ENCODE measurements around the gene AVEN. TPM values are rescaled to one million over a fixed set of nuclear protein-coding genes. Genes with fewer than 3 reads are reported as not detected.
"Not testable (repeated sequence)": the region's sequence is repeated elsewhere in the genome, so short reads cannot be mapped to it uniquely, and the experiment has no call there.

AVEN gene
- total RNA-seq, 3 donors from 2014 or later (not counting 1 experiment from before 2014, with no cell fraction given) = 9.8 to 11.8 (median 9.9) TPM

DNA sequence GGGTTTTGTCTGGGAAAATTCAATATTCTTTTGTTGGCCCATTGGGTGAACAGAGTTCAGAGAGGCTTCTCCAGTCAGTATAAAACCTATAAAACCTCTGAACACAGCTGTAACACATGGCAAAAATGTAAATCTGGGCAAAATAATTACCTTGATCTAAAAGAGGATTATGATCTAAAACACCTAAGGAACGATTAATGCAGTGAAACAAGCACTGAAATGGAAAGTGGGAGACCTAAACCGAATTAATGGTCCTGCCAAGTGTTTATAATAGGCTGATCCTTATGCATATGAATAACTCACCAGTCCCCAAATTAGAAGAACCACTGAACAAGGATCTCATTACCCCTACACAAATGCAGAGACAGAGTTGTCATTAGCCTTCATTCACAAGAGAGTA is 32.6 kb downstream of the AVEN start:
- no peaks in the 10 kb centered on the region for H3K36me3 ChIP-seq (ENCODE audit: control insufficient read depth, insufficient read depth, low read length)
- Mint-ChIP-seq H3K4me1 (no peaks in the 10 kb centered on the region), H3K36me3 (no peaks in the 10 kb centered on the region), H3K27me3 (ENCODE audit: low read depth in 2 of 2) (no peaks in the 10 kb centered on the region), H3K4me3 (no peak overlapping the region), H3K9me3 (no peaks in the 10 kb centered on the region), H3K27ac (no peak overlapping the region)
- ATAC-seq (no peak), DNase-seq (no peak)
- H3K27me3 ChIP-seq (ENCODE audit: control insufficient read depth, insufficient read depth, low read length) = no peaks in the 10 kb centered on the region
- no peak overlapping the region for H3K4me3 ChIP-seq (ENCODE audit: low read length)
- no peak for TF ChIP-seq CTCF (IDR thresholded peaks at IDR 0.05)
- H3K4me1 ChIP-seq (ENCODE audit: control insufficient read depth, insufficient read depth, low read length) = no peaks in the 10 kb centered on the region
- intact Hi-C loops (cut with micrococcal nuclease) = no loop called here
- WGBS (ENCODE audit: insufficient coverage) = 92% methylated on average over 2 of the region's 2 CpGs
- H3K9me3 ChIP-seq (ENCODE audit: control insufficient read depth, insufficient read depth, low read length) = no peaks in the 10 kb centered on the region
- H3K27ac ChIP-seq (ENCODE audit: low read length) = no peak overlapping the region

- Histone ChIP-seq H3K4me3 (ENCODE audit: low read length) (no peak overlapping the region), H3K27ac (ENCODE audit: low read length) (no peak overlapping the region), H3K27me3 (ENCODE audit: control insufficient read depth, insufficient read depth, low read length) (no peaks in the 10 kb centered on the region), H3K9me3 (ENCODE audit: control insufficient read depth, insufficient read depth, low read length) (no peaks in the 10 kb centered on the region), H3K36me3 (ENCODE audit: control insufficient read depth, insufficient read depth, low read length) (no peaks in the 10 kb centered on the region), H3K4me1 (ENCODE audit: control insufficient read depth, insufficient read depth, low read length) (no peaks in the 10 kb centered on the region)
- no peak for ATAC-seq
- Mint-ChIP-seq H3K9me3 (no peaks in the 10 kb centered on the region), H3K27me3 (ENCODE audit: low read depth in 2 of 2) (no peaks in the 10 kb centered on the region), H3K4me1 (no peaks in the 10 kb centered on the region), H3K27ac (no peak overlapping the region), H3K36me3 (no peaks in the 10 kb centered on the region), H3K4me3 (no peak overlapping the region)
- WGBS (ENCODE audit: insufficient coverage) = 61% methylated on average over 3 of the region's 3 CpGs
- intact Hi-C loops (cut with micrococcal nuclease) = no loop called here
- no peak for DNase-seq
- no peak for TF ChIP-seq CTCF (IDR thresholded peaks at IDR 0.05)
These were observed 37.5 kb downstream of the AVEN start for GRCh38 chr15:34001536-34001935.

DNA sequence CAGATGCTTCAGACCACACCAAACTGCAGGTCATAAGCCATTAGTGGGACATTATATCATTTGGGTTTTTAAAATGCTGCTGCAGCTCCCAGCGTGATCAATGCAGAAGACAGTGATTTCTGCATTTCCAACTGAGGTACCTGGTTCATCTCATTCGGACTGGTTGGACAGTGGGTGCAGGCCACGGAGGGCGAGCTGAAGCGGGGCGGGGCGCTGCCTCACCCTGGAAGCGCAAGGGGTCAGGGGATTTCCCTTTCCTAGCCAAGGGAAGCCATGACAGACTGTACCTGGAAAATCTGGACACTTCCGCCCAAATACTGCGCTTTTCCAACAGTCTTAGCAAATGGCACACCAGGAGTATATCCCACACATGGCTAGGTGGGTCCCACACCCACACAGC is 43.3 kb downstream of the AVEN start:
- DNase-seq; H3K36me3 ChIP-seq (ENCODE audit: control insufficient read depth, insufficient read depth, low read length); H3K9me3 Mint-ChIP-seq; H3K27me3 ChIP-seq (ENCODE audit: control insufficient read depth, insufficient read depth, low read length); H3K36me3 Mint-ChIP-seq; H3K4me1 ChIP-seq (ENCODE audit: control insufficient read depth, insufficient read depth, low read length); H3K27ac Mint-ChIP-seq; H3K9me3 ChIP-seq (ENCODE audit: control insufficient read depth, insufficient read depth, low read length); H3K27ac ChIP-seq (ENCODE audit: low read length); intact Hi-C loops (cut with micrococcal nuclease); H3K4me1 Mint-ChIP-seq; H3K27me3 Mint-ChIP-seq (ENCODE audit: low read depth in 2 of 2); H3K4me3 Mint-ChIP-seq; ATAC-seq; H3K4me3 ChIP-seq (ENCODE audit: low read length): not testable (repeated sequence)
- 95% methylated on average over 10 of the region's 10 CpGs for WGBS (ENCODE audit: insufficient coverage)

DNA sequence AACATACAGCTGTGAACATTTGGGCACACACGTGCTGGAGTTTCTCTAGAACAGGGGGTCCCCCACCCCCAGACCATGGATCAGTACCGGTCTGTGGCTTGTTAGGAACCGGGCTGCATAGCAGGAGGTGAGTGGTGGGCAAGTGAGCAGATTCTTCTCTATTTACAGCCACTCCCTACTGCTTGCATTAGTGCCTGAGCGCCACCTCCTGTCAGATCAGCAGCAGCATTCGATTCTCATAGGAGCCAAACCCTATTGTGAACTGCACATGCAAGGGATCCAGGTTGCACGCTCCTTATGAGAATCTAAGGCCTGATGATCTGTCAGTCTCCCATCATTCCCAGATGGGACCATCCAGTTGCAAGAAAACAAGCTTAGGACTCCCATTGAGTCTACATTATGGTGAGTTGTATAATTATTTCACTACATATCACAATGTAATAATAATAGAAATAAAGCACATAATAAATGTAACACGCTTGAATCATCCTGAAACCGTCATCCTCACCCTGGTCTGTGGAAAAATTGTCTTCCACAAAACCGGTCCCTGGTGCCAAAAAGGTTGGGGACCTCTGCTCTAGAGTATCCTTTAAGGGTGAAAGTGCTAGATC is 44.9 kb downstream of the AVEN start:
- H3K4me1 ChIP-seq (ENCODE audit: control insufficient read depth, insufficient read depth, low read length) = no peaks in the 10 kb centered on the region
- Mint-ChIP-seq H3K36me3 (no peaks in the 10 kb centered on the region), H3K27ac (no peak overlapping the region), H3K4me1 (peaks cover 0 to 1% of the 10 kb centered on the region in 2 donors), H3K9me3 (no peaks in the 10 kb centered on the region), H3K27me3 (ENCODE audit: low read depth in 2 of 2) (no peaks in the 10 kb centered on the region), H3K4me3 (no peak overlapping the region)
- no peak for TF ChIP-seq CTCF (IDR thresholded peaks at IDR 0.05)
- intact Hi-C loops (cut with micrococcal nuclease) = no loop called here
- ATAC-seq = no peak
- no peak overlapping the region for H3K27ac ChIP-seq (ENCODE audit: low read length)
- no peaks in the 10 kb centered on the region for H3K36me3 ChIP-seq (ENCODE audit: control insufficient read depth, insufficient read depth, low read length)
- 92% methylated on average over 7 of the region's 9 CpGs for WGBS (ENCODE audit: insufficient coverage)
- no peak overlapping the region for H3K4me3 ChIP-seq (ENCODE audit: low read length)
- DNase-seq = no peak
- H3K27me3 ChIP-seq (ENCODE audit: control insufficient read depth, insufficient read depth, low read length) = no peaks in the 10 kb centered on the region
- H3K9me3 ChIP-seq (ENCODE audit: control insufficient read depth, insufficient read depth, low read length) = no peaks in the 10 kb centered on the region

Data from natural killer cell (primary cell).